SU-DHL-6 (cell line): ENCODE data around the gene CYB561.

ENCODE experiments used
- CTCF ChIP-seq: fragments of 200-600 bp; sonication (generic); IDR thresholded peaks from one replicate; pipeline ENCODE4 v1.5.1; 2017; ENCODE audit warnings: antibody characterized with exemption, mild to moderate bottlenecking, low read length, moderate library complexity; ENCODE audit not compliant: insufficient read depth, poor library complexity, severe bottlenecking
- EZH2phosphoT487 ChIP-seq: fragments of 200-600 bp; sonication (generic), shearing (Covaris generic); conservative IDR thresholded peaks from 2 replicates; pipeline ENCODE4 v1.6.1; 2018; ENCODE audit warnings: mild to moderate bottlenecking, antibody characterized with exemption, low read length, moderate library complexity, mixed read lengths

- TF ChIP-seq CTCF (no peak), EZH2phosphoT487 (no peak)
Measured at GRCh38 chr17:63437287-63438091, 8.6 kb downstream of the CYB561 start.
